Uterus (tissue), 4 donors: Measurements from ENCODE around the gene THEMIS. TPM values are rescaled to one million over a fixed set of nuclear protein-coding genes. Genes with fewer than 3 reads are reported as not detected.

ENCODE experiments used
- DNase-seq, 2 donors: peaks; one replicate each; pipeline ENCODE4 v3.0.0-alpha.2; 2019 to 2020
- H3K27ac ChIP-seq, 2 donors: fragments of 200-600 bp; sonication (generic); 1 replicate in 1 of 2; 2 replicates in 1 of 2; pipeline ENCODE4 v1.5.1; 2016 to 2018
- H3K27me3 ChIP-seq, 2 donors: fragments of 200-600 bp; sonication (generic); one replicate each; pipeline ENCODE4 v1.5.1; 2018 to 2019; ENCODE audit warnings: control low read depth in 1 of 2
- H3K36me3 ChIP-seq, 2 donors: fragments of 200-600 bp; sonication (generic); one replicate each; pipeline ENCODE4 v1.5.1; 2019; ENCODE audit warnings: control low read depth in 1 of 2
- H3K4me1 ChIP-seq, 2 donors: fragments of 200-600 bp; sonication (generic); one replicate each; pipeline ENCODE4 v1.5.1; 2018 to 2019; ENCODE audit warnings: control low read depth in 1 of 2
- H3K4me3 ChIP-seq, 2 donors: fragments of 200-600 bp; sonication (generic); 1 replicate in 1 of 2; 2 replicates in 1 of 2; pipeline ENCODE4 v1.5.1; 2018 to 2019; ENCODE audit warnings: mild to moderate bottlenecking in 1 of 2
- H3K9me3 ChIP-seq, 2 donors: fragments of 200-600 bp; sonication (generic); one replicate each; pipeline ENCODE4 v1.5.1; 2019; ENCODE audit warnings: control low read depth in 1 of 2
- CTCF ChIP-seq, 4 experiments: fragments of 200-600 bp in 2 of 4; fragments of 450-650 bp in 2 of 4; sonication (generic) in 2 of 4; IDR thresholded peaks; one replicate each; pipeline ENCODE4 v1.5.1; 2016 to 2019; ENCODE audit warnings: antibody characterized with exemption in 4 of 4, mild to moderate bottlenecking in 2 of 4, moderate library complexity in 1 of 4
- POLR2A ChIP-seq, 2 donors: fragments of 450-650 bp; IDR thresholded peaks; one replicate each; pipeline ENCODE4 v1.6.1; 2016; ENCODE audit warnings: antibody characterized with exemption in 2 of 2, mild to moderate bottlenecking in 1 of 2, moderate library complexity in 1 of 2
- intact Hi-C: fragments of 100-400 bp; cut with DNase I; formaldehyde crosslinking; loops from one replicate; pipeline ENCODE4 v1.15.1; 2023; ENCODE audit warnings: low total_unique reads
- total RNA-seq, 4 donors: library from RNA; depleted of rRNA in 3 of 4; stranded (reverse); fragments of >200 nt in 3 of 4; gene quantifications; one replicate each; pipeline versions ENCODE4 v1.1.0 to v1.2.4, GENCODE V29; 2014 to 2023
- donor health status: DM: yes; HTN: yes; CAD: no.

Gene THEMIS
- total RNA-seq, 4 donors from 2014 or later = 0.21 to 1.6 (median 0.59) TPM; not detected in 1

GRCh38 chr6:127748290-127748689, 152.6 kb downstream of the THEMIS start:
- intact Hi-C loops = no loop called here
- H3K4me3 ChIP-seq = no peak overlapping the region
- H3K27me3 ChIP-seq = no peaks in the 10 kb centered on the region

GRCh38 chr6:127738423-127738822, 162.4 kb downstream of the THEMIS start:
- no peaks in the 10 kb centered on the region for H3K4me1 ChIP-seq
- TF ChIP-seq CTCF (IDR thresholded peaks at IDR 0.05) = no peak
- no peak for TF ChIP-seq POLR2A (IDR thresholded peaks at IDR 0.05)
- no peak overlapping the region for H3K4me3 ChIP-seq
- intact Hi-C loops = no loop called here
- H3K9me3 ChIP-seq = no peaks in the 10 kb centered on the region
- no peak for DNase-seq
- no peaks in the 10 kb centered on the region for H3K36me3 ChIP-seq
- H3K27me3 ChIP-seq = no peaks in the 10 kb centered on the region
- H3K27ac ChIP-seq = no peak overlapping the region

More at GRCh38 chr6:127748290-127748689, 152.6 kb downstream of the THEMIS start:
- TF ChIP-seq CTCF (IDR thresholded peaks at IDR 0.05) = no peak
- no peak for TF ChIP-seq POLR2A (IDR thresholded peaks at IDR 0.05)
- no peak for DNase-seq
- H3K36me3 ChIP-seq = no peaks in the 10 kb centered on the region
- H3K9me3 ChIP-seq = no peaks in the 10 kb centered on the region
- no peak overlapping the region for H3K27ac ChIP-seq
- no peaks in the 10 kb centered on the region for H3K4me1 ChIP-seq

GRCh38 chr6:127737768-127738167, 163.1 kb downstream of the THEMIS start:
- Histone ChIP-seq H3K9me3 (no peaks in the 10 kb centered on the region), H3K4me1 (no peaks in the 10 kb centered on the region), H3K27ac (no peak overlapping the region), H3K27me3 (no peaks in the 10 kb centered on the region), H3K4me3 (no peak overlapping the region), H3K36me3 (no peaks in the 10 kb centered on the region)
- TF ChIP-seq CTCF (IDR thresholded peaks at IDR 0.05) = no peak
- no peak for TF ChIP-seq POLR2A (IDR thresholded peaks at IDR 0.05)
- no peak for DNase-seq
- intact Hi-C loops = no loop called here

- intact Hi-C loops = no loop called here
- peak; percentile 39 to 56 (median 52) for TF ChIP-seq CTCF (IDR thresholded peaks at IDR 0.05)
- TF ChIP-seq POLR2A (IDR thresholded peaks at IDR 0.05) = no peak
- DNase-seq = peak in 1 of 2 donors; percentile 17
- Histone ChIP-seq H3K27ac (no peak overlapping the region), H3K27me3 (no peaks in the 10 kb centered on the region), H3K9me3 (no peaks in the 10 kb centered on the region), H3K4me3 (no peak overlapping the region), H3K4me1 (no peaks in the 10 kb centered on the region), H3K36me3 (no peaks in the 10 kb centered on the region)
Measured at GRCh38 chr6:127737009-127737486, 163.8 kb downstream of the THEMIS start.

- intact Hi-C loops = no loop called here
- Histone ChIP-seq H3K36me3 (no peaks in the 10 kb centered on the region), H3K4me3 (no peak overlapping the region), H3K4me1 (no peaks in the 10 kb centered on the region), H3K9me3 (no peaks in the 10 kb centered on the region), H3K27ac (no peak overlapping the region), H3K27me3 (no peaks in the 10 kb centered on the region)
- no peak for TF ChIP-seq CTCF (IDR thresholded peaks at IDR 0.05)
- TF ChIP-seq POLR2A (IDR thresholded peaks at IDR 0.05) = no peak
- no peak for DNase-seq
Measured at GRCh38 chr6:127732927-127733326, 167.9 kb downstream of the THEMIS start.
